Omental fat pad (tissue), 4 donors: Measurements from ENCODE around the gene PITPNC1. TPM values are rescaled to one million over a fixed set of nuclear protein-coding genes. Genes with fewer than 3 reads are reported as not detected.

Source experiments
- ATAC-seq: fragments of 150-250 bp; one replicate; pipeline ENCODE4 v1.9.1; 2016; ENCODE audit warnings: mild to moderate bottlenecking, moderate library complexity; ENCODE audit not compliant: low FRiP score
- DNase-seq: peaks from one replicate; pipeline ENCODE4 v3.0.0-alpha.2; 2019; ENCODE audit warnings: low spot score
- CTCF ChIP-seq, 3 donors: fragments of 450-650 bp; IDR thresholded peaks; one replicate each; pipeline ENCODE4 v1.5.1; 2016 to 2017; ENCODE audit warnings: antibody characterized with exemption in 3 of 3, mild to moderate bottlenecking in 3 of 3, moderate library complexity in 2 of 3
- total RNA-seq, 4 donors: library from RNA; depleted of rRNA; stranded (reverse); fragments of >200 nt; gene quantifications; one replicate each; pipeline ENCODE4 v1.1.0, GENCODE V29; 2016

PITPNC1 gene
- total RNA-seq, 4 donors from 2014 or later, result 22.6 to 53.4 (median 35.0) TPM

- DNase-seq (no peak), ATAC-seq (no peak)
- TF ChIP-seq CTCF (IDR thresholded peaks at IDR 0.05), result no peak
Observed at GRCh38 chr17:67503184-67503583, 126.1 kb downstream of the PITPNC1 start.

GRCh38 chr17:67503739-67504138 lies 126.7 kb downstream of the PITPNC1 start:
- no peak for TF ChIP-seq CTCF (IDR thresholded peaks at IDR 0.05)
- DNase-seq (no peak), ATAC-seq (no peak)

GRCh38 chr17:67504182-67504581 lies 127.1 kb downstream of the PITPNC1 start:
- DNase-seq (no peak), ATAC-seq (no peak)
- no peak for TF ChIP-seq CTCF (IDR thresholded peaks at IDR 0.05)

- peak; percentile 11 for ATAC-seq
- no peak for TF ChIP-seq CTCF (IDR thresholded peaks at IDR 0.05)
- DNase-seq, result no peak
Observed at GRCh38 chr17:67506966-67507365, 129.9 kb downstream of the PITPNC1 start.

- DNase-seq (no peak), ATAC-seq (peak; percentile 93)
- no peak for TF ChIP-seq CTCF (IDR thresholded peaks at IDR 0.05)
Observed at GRCh38 chr17:67509390-67510287, 132.6 kb downstream of the PITPNC1 start.

GRCh38 chr17:67511012-67511411 lies 133.9 kb downstream of the PITPNC1 start:
- ATAC-seq (no peak), DNase-seq (no peak)
- TF ChIP-seq CTCF (IDR thresholded peaks at IDR 0.05), result no peak

- DNase-seq, result no peak
- no peak for ATAC-seq
Observed at GRCh38 chr17:67511804-67512203, 134.7 kb downstream of the PITPNC1 start.

More at GRCh38 chr17:67511804-67512203, 134.7 kb downstream of the PITPNC1 start:
- no peak for TF ChIP-seq CTCF (IDR thresholded peaks at IDR 0.05)
